GM19099 (cell line): ENCODE measurements around the gene SPATA17.

ENCODE experiments used
- POLR2A ChIP-seq: IDR thresholded peaks from 3 replicates; pipeline ENCODE4 v1.6.1; 2011; ENCODE audit warnings: low read depth; ENCODE audit not compliant: insufficient read length; ENCODE audit errors: extremely low read depth

SPATA17 gene

DNA sequence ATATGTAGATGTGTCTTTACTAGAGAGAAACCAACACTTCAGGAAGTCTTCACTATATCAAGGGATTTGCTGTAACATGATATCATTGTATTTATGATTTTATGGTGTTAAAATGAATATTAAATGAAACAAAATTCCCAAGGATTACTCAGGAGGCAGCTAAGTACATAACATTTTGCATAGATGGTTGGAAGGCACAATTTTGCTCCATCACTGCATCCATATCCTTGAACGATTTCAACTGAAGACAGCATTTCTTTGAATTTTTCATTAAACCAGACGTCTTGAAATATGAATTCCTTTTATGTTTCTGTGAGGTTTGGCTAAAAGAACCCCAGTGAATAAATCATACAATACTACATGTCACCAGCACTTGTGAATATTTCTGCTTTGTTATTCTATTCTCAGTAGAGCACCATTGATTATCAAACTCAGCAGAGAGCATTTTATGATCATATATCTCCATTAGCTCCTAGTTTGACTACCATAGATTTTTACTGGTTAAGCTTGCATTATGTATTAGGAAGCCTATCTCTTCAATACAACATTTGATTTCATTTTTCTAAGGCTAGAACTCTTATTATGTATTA, 37.3 kb downstream of the SPATA17 start:
- TF ChIP-seq POLR2A = no peak

DNA sequence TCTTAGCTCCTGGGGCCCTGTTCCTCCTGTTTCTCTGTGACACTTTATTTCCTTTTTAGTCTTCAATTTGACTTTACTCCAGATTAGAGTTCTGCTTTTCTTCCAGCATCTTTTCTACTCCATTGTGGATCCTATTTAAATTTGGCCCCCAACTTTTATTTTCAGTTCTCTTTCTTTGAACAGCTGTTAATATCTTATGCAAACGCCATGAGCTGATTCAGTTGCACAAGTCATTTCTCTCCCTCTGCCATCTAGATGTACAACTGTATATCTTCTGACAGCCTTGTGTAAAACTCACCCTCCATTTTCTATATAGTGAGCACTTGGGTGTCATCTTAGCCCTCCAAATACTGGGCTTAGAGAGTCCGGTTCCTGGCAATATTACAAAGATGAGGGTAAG, 42.2 kb downstream of the SPATA17 start:
- no peak for TF ChIP-seq POLR2A

DNA sequence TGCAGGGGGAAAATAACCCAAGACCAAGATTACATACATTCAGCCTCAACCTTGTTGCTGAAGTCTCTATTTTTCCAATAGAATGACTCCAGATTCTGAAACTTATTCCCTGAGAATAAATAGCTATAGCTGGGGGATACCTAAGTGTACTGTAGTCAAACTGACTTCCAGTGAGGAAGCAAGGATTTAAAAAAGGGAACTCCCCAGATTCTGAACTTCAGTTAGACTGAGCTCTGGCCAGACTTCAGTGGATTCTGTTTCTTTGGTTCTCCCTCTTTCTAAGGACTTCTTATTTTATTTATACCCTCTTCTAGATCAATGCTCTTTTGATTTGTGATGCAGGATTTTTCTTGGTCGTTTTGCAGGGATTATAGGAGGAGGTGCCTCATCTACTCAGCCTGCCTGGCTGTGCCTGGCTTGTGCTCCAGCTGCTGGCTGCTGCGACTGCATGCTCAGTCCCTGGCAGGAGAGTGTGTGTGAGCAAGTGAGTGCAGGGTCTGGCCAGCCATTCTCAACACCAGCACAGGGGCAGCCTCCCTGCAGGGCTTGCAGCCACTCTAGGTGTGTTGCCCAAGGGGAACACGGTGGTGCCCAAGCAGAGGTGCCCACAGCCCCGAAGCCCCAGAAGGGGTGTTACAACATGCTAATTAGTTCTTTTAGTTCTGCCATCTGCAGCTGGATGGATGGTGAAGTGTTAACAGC, 43.0 kb downstream of the SPATA17 start:
- no peak for TF ChIP-seq POLR2A

DNA sequence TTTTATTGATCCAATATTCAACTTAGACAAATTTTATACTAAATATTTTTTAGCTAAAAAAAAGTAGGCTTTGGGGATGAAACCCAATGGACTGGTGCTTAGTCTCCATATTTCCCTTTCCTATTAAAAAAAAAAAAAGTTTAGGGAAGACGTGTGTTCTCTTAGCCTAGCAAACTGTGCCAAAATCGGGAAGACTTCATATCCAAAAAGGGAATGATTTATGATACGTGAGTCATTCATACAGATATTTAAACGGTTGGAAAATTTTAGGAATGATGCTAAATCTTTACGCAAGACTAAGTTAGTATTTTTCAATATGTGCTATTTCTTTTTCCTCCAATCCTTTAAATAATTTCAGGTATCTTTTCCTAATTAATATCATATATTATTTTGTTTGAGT, 50.7 kb downstream of the SPATA17 start:
- TF ChIP-seq POLR2A = no peak

DNA sequence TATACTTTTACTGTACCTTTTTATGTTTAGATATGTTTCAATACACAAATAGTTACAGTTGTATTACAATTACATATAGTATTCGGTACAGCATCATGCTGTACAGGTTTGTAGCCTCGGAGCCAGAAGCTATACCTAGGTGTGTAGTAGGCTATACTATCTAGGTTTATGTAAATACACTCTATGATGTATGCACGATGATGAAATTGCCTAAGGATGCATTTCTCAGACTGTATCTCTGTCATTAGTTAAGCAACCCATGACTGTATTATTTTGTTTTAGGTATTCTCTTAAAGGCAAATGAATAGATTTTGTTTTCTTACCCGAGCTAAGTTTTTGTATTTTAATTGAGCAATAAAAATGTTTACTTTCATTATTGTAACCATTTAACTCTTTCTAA, 56.4 kb downstream of the SPATA17 start:
- TF ChIP-seq POLR2A = no peak

DNA sequence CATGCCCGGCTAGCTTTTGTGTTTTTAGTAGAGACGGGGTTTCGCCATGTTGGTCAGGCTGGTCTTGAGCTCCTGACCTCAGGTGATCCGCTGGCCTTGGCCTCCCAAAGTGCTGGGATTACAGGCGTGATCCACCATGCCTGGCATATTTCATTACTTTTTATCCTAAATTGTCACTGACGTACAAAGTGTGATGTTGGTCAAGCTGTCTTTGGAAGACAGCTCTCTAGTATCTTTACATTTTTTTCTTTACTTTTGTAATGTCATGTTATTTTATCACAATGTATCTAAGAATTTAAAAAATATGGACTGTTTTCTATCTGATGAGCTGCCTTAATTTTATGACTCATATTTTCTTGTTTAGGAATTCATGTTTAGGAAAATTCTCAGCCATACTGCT, 72.2 kb downstream of the SPATA17 start:
- TF ChIP-seq POLR2A = no peak

DNA sequence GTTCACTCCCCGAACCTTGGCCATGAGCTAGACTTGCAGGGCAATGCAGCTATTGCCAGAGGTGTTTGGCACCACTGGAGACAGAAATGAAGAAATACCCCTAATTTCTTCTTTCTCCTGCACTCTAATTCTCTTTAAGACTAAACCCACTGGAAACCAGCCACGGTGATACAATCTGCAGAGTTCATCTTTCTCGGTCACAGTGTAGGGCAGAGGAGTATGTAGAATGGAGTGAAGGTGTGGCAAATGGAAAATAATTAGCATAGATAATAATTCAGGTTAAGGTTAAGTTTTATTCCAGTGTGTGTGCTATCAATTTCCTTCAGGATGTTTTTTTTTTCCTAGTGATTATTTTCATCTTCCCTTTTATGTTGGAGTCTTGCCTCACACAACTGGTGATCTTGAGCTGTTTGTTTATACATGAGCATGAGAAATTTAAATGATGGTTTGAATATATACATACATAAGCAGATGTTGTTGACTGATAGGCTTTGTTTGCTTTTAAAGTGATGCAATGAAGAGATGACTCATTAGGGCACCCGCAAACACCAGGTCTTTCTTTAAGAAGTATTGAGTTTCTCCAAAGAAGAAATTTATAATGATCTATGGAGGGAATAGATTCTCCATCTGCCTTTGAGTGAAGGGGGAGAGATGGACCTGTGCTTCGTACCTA, 81.9 kb downstream of the SPATA17 start:
- TF ChIP-seq POLR2A = no peak

DNA sequence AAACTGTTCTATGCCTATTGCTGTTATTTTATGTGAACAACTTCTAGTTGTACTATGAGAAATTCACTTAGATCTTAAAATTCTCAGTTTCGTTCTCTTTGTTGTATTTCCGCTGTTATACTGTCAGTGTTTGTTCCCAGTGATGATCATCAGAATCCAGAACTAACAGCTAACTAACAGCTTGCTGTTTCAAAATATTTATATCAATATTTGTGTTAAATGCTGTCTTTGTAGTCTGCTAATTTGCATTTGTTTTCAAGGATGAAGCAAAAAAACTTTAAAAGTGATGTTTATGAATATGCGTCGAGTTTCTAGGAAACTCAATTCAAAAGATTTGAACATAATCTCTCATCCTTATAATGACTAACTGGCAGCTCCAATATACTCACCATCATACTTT, 84.5 kb downstream of the SPATA17 start:
- no peak for TF ChIP-seq POLR2A

DNA sequence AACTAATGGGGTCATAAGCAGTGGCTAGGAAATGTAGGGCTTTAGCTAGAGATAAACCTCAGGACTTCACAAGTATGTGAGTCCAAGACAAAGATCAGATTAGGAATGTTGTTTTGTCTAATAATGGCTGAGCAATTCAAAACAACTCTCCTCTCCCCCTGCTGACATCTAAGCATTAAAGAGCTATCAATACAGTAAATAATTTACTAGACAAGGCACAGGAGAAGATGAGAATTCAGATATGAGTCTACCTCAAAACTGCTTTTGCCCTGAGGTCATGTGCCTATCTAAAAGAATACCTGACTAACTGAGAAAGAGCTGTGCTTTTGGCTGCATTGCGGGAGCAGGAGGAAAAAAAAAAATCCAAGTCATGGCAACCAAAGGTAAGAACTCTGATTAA, 86.8 kb downstream of the SPATA17 start:
- no peak for TF ChIP-seq POLR2A

DNA sequence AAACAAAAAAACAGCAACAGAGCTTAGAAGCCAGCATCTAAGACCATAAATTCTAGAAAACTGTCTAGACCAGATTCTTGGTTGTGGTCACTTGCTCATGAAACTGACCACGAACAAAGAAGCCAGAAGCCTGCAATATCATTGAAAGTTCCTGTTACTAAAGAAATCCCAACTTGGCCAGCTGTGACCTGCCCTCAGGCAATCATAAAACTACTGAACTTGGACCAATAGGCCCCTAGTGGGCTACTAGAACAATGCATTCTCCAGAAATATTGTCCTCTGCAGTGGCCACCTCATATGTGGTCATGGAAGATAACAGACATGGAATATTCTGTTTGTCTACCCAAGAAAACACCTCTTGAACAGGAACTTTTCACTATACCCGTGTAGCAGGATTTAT, 87.7 kb downstream of the SPATA17 start:
- TF ChIP-seq POLR2A = no peak

DNA sequence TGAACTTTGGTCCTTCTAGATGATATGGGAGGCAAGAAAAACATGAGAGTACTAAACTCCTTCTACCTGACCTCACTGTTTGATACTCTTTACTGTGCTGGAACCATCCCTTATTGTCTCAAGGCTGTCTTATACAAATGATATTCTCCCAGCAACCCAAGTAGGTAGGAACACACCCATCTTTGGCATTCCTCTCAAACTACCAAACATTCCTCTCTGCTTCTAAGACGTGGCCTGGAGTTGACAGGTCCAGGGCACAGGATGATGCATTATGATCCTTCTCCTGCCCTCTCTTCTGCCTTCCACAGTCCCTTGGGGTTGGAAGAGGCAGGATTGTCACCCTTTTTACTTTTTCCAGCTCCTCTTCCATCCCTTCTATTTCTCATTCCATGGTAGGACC, 90.5 kb downstream of the SPATA17 start:
- TF ChIP-seq POLR2A = no peak

DNA sequence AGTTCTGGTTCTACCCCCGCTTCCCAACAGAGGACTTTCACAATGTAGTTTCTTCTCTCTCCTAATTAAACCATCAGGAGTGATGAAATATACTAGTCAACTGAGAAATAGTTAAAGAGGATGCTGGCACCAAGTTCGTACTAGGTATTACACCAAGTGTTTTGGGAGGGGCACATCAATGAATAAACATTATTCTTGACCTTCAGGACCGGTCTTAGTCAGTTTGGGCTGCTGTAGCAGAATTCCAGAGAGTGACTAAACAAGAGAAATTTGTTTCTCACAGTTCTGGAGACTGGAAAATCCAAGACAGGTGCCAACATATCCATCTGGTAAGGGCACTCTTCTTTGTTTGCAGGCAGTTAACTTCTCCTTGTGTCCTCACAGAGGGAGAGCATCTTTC, 103.8 kb downstream of the SPATA17 start:
- TF ChIP-seq POLR2A = no peak

DNA sequence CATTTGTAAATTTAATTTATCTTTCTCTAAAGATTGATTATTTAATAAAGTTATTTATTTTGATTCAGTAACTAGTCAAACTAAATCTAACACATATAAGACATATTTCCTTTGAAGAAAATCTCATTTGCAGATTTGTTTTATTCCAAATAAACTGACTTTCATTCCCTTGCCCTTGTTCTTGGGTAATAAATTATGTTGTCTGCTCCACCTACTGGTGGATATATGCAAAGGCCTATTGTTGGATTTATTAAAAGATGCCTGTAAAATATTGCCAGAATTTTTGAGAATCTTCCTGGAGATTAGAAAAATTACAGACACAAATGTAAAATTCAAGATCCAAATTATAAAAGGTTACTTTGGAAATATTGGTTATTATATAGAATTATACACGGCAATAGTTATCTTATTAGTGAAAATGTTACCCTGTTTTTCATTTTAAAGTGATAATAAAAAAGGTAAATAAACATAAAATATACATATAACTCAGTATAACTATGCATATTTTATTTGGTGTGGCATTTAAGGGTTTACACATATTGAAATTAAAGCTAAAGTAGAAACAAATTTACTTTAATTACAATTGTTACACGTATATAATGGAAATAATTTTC, 116.1 kb downstream of the SPATA17 start:
- no peak for TF ChIP-seq POLR2A

DNA sequence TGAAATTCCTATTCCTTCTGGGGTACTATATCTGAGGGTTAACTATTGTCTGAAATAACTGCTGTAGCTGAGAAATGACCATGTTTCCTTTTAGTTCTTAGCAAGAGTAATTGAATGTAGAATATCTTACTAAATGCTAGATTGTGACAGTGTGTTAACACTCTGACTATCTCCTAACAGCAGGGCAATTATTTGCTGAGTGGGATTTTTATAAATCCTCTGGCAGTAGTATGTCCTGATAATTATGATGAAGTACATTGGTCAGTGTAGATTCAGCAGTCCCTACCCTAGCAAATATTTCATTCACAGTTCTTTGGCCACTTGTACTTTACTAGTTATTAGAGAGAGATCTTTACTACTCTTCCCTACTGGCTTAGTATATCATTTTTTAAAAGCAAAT, 138.6 kb downstream of the SPATA17 start:
- no peak for TF ChIP-seq POLR2A

DNA sequence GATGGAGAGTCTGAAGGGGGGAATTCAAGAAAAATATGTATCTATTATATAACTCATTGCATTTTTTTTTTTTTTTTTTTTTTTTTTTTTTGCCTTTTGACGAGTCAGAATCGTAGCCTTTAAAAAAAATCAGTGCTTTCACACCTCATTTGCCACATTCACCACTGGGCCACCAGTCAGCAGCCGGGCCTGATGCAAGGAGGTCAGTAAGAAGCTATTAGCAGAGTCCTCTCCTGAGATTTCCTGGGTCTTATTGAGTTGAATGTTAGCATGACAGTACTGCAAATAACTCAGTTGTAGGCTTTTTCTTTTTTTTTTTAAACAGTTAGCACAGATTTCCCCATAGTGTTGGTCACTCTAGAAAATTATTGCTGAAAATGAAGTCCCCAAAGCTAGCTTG, 139.8 kb downstream of the SPATA17 start:
- TF ChIP-seq POLR2A = no peak

DNA sequence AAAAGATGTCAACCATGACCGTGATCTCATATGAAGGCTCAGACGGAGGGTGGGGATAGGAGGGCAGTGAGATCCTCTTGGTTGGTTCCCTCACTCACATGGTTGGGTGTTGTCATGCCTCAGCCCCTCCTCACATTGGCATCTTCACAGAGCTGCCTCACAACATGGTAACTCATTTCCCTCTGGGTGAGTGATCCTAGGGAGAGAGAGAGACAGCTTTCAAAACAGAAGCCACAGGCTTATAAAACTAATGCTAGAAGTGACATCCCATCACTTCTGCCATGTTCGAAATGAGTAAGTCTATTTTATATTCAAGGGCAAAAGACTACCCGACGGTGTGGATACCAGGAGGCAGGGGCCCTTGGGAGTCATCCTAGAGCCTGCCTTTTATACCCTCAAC, 145.5 kb downstream of the SPATA17 start:
- TF ChIP-seq POLR2A = no peak
